GM12801 (cell line): ENCODE measurements around the gene RAD9A.

ENCODE experiments used
- TF ChIP-seq, protein P1 (sequence below): IDR thresholded peaks from one replicate; pipeline ENCODE4 v1.5.1; 2011; ENCODE audit warnings: control low read depth; ENCODE audit not compliant: insufficient read length; ENCODE audit errors: extremely low read depth

Gene RAD9A

DNA sequence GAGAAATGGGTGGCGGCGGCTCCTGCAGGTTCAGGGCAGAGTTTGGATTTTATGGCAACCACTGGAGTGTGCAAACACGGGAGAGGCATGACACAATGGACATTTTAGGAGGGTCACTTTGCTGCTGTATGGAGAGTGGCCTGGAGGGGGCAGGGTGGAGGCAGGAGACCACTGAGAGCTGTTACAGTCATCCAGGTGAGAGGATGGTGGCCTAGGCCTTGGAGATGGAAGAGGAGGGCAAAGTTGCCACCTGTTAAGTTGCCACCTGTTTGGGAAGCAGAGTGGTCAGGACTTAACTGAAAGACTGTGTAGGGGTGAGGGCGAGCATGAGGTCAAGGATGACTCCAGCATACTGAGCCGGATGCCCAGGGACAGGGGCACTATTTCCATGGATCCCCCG, 2.3 kb upstream of the RAD9A start:
- TF ChIP-seq, protein P1, sequence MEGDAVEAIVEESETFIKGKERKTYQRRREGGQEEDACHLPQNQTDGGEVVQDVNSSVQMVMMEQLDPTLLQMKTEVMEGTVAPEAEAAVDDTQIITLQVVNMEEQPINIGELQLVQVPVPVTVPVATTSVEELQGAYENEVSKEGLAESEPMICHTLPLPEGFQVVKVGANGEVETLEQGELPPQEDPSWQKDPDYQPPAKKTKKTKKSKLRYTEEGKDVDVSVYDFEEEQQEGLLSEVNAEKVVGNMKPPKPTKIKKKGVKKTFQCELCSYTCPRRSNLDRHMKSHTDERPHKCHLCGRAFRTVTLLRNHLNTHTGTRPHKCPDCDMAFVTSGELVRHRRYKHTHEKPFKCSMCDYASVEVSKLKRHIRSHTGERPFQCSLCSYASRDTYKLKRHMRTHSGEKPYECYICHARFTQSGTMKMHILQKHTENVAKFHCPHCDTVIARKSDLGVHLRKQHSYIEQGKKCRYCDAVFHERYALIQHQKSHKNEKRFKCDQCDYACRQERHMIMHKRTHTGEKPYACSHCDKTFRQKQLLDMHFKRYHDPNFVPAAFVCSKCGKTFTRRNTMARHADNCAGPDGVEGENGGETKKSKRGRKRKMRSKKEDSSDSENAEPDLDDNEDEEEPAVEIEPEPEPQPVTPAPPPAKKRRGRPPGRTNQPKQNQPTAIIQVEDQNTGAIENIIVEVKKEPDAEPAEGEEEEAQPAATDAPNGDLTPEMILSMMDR = no peak

DNA sequence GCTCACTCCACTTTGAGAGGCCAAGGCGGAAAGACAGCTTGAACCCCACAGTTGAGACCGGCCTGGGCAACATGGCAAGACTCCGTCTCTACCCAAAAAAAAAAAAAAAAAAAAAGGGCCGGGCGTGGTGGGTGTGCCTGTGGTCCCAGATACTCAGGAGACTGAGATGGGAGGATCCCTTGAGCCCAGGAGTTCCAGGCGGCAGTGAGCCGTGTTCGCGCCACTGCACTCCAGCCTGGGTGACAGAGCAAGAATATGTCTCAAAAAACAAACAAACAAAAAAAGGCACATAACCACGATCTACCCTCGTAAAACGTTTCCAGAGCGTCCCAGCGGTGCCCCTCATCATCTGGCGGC, 861 bp upstream of the RAD9A start:
- TF ChIP-seq, protein P1 = no peak

DNA sequence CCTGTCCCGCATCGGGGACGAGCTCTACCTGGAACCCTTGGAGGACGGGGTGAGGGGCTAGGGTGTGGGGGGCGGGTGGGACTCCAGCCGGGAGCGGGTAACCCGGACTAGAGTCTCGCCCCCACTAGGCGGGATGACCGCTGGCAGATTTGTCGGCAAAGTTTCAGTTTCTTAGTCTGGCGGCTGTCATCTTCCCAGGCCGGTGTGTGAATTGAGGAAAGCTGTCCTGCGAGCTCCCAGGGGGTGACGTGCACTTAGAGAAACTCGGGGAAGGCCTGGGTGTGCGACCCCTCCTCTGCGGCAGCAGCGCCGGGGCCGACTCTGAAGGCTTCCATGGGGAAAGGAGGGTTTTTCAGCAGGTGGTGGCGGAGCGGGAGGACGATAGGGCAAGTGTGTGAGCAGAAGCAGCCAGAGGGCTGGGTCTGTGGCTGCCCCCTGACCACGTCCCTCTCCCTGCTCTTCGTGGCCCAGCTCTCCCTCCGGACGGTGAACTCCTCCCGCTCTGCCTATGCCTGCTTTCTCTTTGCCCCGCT, 463 bp downstream of the RAD9A start:
- TF ChIP-seq, protein P1 = no peak

DNA sequence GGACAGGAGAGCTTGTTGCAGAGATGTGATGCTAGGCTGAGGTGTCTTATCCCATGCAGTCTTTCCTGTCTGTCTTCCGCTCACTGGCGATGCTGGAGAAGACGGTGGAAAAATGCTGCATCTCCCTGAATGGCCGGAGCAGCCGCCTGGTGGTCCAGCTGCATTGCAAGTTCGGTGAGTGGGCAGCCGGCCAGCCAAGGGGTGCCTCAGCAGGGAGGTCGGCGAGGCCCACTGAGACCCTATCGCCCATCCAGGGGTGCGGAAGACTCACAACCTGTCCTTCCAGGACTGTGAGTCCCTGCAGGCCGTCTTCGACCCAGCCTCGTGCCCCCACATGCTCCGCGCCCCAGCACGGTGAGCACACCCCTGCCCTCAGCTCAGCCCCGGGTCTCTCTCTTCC, 1.7 kb downstream of the RAD9A start:
- TF ChIP-seq, protein P1 = no peak

DNA sequence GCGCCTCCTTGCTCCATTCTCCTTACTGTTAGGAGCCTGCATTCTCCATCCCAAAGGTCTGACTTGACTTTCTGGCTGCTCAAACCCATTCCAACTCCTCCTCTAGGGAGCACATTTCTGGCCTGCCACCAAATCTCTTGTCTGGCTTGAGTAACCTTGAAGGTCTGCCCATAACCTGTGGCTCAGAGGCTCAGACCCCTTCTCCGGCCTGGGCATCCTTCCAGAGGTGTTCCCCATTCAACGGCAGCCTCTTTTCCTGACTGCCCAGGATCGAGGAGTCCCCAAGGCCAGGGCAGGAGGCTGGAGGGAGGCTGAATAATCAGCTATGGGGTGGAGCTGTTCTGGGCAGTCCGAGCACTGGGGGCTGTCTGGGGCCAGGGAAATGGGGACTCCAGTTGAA, 2.2 kb downstream of the RAD9A start:
- TF ChIP-seq, protein P1 = no peak

DNA sequence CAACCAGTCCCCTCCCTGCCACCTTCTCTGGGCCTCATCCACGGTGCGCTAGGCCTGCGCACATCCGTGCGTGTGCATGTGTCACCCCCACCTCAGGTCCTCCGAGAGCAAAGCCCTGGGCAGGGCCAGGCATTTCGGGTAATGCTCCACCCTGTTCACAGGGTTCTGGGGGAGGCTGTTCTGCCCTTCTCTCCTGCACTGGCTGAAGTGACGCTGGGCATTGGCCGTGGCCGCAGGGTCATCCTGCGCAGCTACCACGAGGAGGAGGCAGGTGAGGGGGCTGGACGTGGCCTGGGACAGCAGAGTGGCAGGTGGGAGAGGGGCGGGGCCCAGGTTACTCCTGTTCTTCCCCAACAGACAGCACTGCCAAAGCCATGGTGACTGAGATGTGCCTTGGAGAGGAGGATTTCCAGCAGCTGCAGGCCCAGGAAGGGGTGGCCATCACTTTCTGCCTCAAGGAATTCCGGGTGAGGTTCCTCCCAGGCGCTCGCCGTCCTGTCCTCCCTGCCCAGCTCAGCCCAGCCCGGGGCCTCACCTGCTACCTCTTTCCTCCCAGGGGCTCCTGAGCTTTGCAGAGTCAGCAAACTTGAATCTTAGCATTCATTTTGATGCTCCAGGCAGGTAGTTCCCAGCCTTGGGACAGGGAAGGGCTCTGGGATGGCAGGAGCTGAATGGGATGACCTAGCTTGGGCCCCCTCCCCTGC, 3.9 kb downstream of the RAD9A start:
- TF ChIP-seq, protein P1 = no peak

DNA sequence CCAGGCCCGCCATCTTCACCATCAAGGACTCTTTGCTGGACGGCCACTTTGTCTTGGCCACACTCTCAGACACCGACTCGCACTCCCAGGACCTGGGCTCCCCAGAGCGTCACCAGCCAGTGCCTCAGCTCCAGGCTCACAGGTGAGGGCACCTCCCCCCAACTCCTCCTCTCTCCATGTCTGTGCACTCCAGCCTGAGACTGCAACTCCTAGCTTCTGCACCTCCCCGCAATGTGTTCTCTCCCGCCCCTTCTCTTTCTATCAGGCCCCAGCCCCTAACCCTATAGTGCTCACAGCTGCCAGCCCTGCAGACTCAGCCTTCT, 4.4 kb downstream of the RAD9A start:
- TF ChIP-seq, protein P1 = no peak
